A549 (cell line): ENCODE data around the gene GNG2. TPM values are rescaled to one million over a fixed set of nuclear protein-coding genes. Genes with fewer than 3 reads are reported as not detected.

Experiments used
- ATAC-seq, 2 experiments: fragments of 200-7000 bp in 1 of 2; fragments of >200 bp in 1 of 2; cut with Nextera tagmentation in 1 of 2; cut with Tn5 transposase in 1 of 2; 3 replicates each; pipeline versions ENCODE4 v1.8.0 to v1.9.1; 2018 to 2020; ENCODE audit warnings: mild to moderate bottlenecking in 1 of 2, moderate library complexity in 1 of 2
- CTCF ChIA-PET: fragments of 300-600 bp; sonication (Branson Sonifier 250); formaldehyde crosslinking; extraction: SDS; loops from one replicate; lab custom pipeline; 2021; ENCODE audit warnings: antibody characterized with exemption, inconsistent platforms; lab: Yijun Ruan, JAX
- POLR2A ChIA-PET: fragments of 350-600 bp; formaldehyde crosslinking; extraction: SDS; loops from one replicate; lab custom pipeline; 2021; ENCODE audit warnings: antibody characterized with exemption, inconsistent platforms; lab: Yijun Ruan, JAX
- DNase-seq, 2 experiments: peaks; one replicate each; pipeline versions ENCODE4 v3.0.0 to v3.0.0-alpha.2; 2011 to 2016; ENCODE audit warnings: low read depth in 1 of 2, low spot score in 1 of 2
- FAIRE-seq: peaks from 2 replicates; lab custom pipeline; 2011; peaks lifted over from hg19 to GRCh38; lab: Jason Lieb, UNC
- H3K27ac ChIP-seq, 2 experiments: fragments of >200 bp; sonication (Bioruptor Twin); formaldehyde crosslinking; 3 replicates each; pipeline ENCODE4 v1.5.1; 2016 to 2017
- H3K4me1 ChIP-seq: fragments of >200 bp; sonication (Bioruptor Twin); formaldehyde crosslinking; 3 replicates; pipeline ENCODE4 v1.6.1; 2016
- H3K4me2 ChIP-seq: fragments of >200 bp; sonication (Bioruptor Twin); formaldehyde crosslinking; 3 replicates; pipeline ENCODE4 v1.6.1; 2016
- H3K4me3 ChIP-seq: fragments of >200 bp; sonication (Bioruptor Twin); formaldehyde crosslinking; 3 replicates; pipeline ENCODE4 v1.5.1; 2016
- H3K9me3 ChIP-seq: fragments of >200 bp; sonication (Bioruptor Twin); formaldehyde crosslinking; 3 replicates; pipeline ENCODE4 v1.6.1; 2016
- CBX8 ChIP-seq: fragments of 200-600 bp; sonication (generic); IDR thresholded peaks from 2 replicates; pipeline ENCODE4 v1.6.1; 2016
- CHD4 ChIP-seq: fragments of 200-600 bp; sonication (generic); IDR thresholded peaks from 2 replicates; pipeline ENCODE4 v1.6.1; 2016; ENCODE audit warnings: antibody characterized with exemption, mild to moderate bottlenecking, borderline replicate concordance
- GATA3 ChIP-seq: IDR thresholded peaks from 2 replicates; pipeline ENCODE4 v1.6.1; 2012; ENCODE audit warnings: borderline replicate concordance
- HDAC2 ChIP-seq: fragments of 200-600 bp; sonication (generic); IDR thresholded peaks from 2 replicates; pipeline ENCODE4 v1.6.1; 2016
- HEYL ChIP-seq: fragments of 250-450 bp; sonication (Bioruptor Pico); IDR thresholded peaks from 2 replicates; pipeline ENCODE4 v1.8.0; 2021; ENCODE audit warnings: mild to moderate bottlenecking, moderate library complexity
- HOXB5 ChIP-seq: fragments of 250-450 bp; sonication (Bioruptor Pico); IDR thresholded peaks from 2 replicates; pipeline ENCODE4 v1.5.0; 2020; ENCODE audit warnings: mild to moderate bottlenecking, moderate library complexity
- MYC ChIP-seq: IDR thresholded peaks from 2 replicates; pipeline ENCODE4 v1.6.1; 2012; ENCODE audit warnings: mild to moderate bottlenecking, inconsistent platforms, low read length, improper control_type of control experiment, borderline replicate concordance
- RAD21 ChIP-seq, 2 experiments: fragments of >200 bp in 1 of 2; sonication (Bioruptor Twin) in 1 of 2; formaldehyde crosslinking in 1 of 2; IDR thresholded peaks in 1 of 2; conservative IDR thresholded peaks in 1 of 2; 2 replicates in 1 of 2; 3 replicates in 1 of 2; pipeline ENCODE4 v1.6.1; 2012 to 2018; ENCODE audit warnings: inconsistent platforms in 1 of 2
- RFX5 ChIP-seq: fragments of 450-650 bp; IDR thresholded peaks from 2 replicates; pipeline ENCODE4 v1.7.1; 2014; ENCODE audit warnings: antibody characterized with exemption, mild to moderate bottlenecking, moderate library complexity
- TP53 ChIP-seq: fragments of 250-450 bp; sonication (Bioruptor Pico); IDR thresholded peaks from 2 replicates; pipeline ENCODE4 v1.5.0; 2021; ENCODE audit warnings: mild to moderate bottlenecking, moderate library complexity
- ZC3H11A ChIP-seq: fragments of 450-650 bp; IDR thresholded peaks from 2 replicates; pipeline ENCODE4 v1.6.1; 2014; ENCODE audit warnings: antibody characterized with exemption, mild to moderate bottlenecking
- ZFP36 ChIP-seq: fragments of 450-650 bp; IDR thresholded peaks from 2 replicates; pipeline ENCODE4 v1.6.1; 2014; ENCODE audit warnings: borderline replicate concordance; ENCODE audit not compliant: partially characterized antibody
- ZNF302 ChIP-seq: fragments of 250-450 bp; sonication (Bioruptor Pico); IDR thresholded peaks from 2 replicates; pipeline ENCODE4 v1.9.0; 2021; ENCODE audit warnings: inconsistent platforms, mild to moderate bottlenecking, moderate library complexity
- WGBS: methylation state at CpG from one replicate; pipeline ENCODE4 v1.1.6; 2017; ENCODE audit errors: missing lambda C conversion rate; 5-methylcytosine and 5-hydroxymethylcytosine counted together
- polyA plus RNA-seq, 4 experiments: library from polyadenylated mRNA; depleted of rRNA in 3 of 4; stranded (reverse); fragments of >200 nt; fragmentation: RNase III in 1 of 4; extraction: RNeasy Plus Mini Kit Qiagen cat#74134 plus additional on column Dnase treatment in 1 of 4; gene quantifications; 2 replicates in 3 of 4; 3 replicates in 1 of 4; pipeline ENCODE4 v1.2.3, GENCODE V29; 2011 to 2017
- TF ChIP-seq, protein P1 (sequence below): fragments of >200 bp; sonication (Bioruptor Twin); formaldehyde crosslinking; IDR thresholded peaks from 2 replicates; pipeline ENCODE4 v1.6.1; 2016
- TF ChIP-seq, protein P2 (sequence below): fragments of 150-350 bp; IDR thresholded peaks from 2 replicates; pipeline ENCODE4 v1.6.1; 2014; ENCODE audit warnings: low read depth, mild to moderate bottlenecking, low read length
- TF ChIP-seq, protein P3 (sequence below): fragments of >200 bp; sonication (Bioruptor Twin); formaldehyde crosslinking; IDR thresholded peaks from 3 replicates; pipeline ENCODE4 v1.6.1; 2016
- TF ChIP-seq, protein P4 (sequence below): fragments of 250-450 bp; sonication (Bioruptor Pico); IDR thresholded peaks from 2 replicates; pipeline ENCODE4 v1.5.0; 2021; ENCODE audit warnings: mild to moderate bottlenecking, moderate library complexity, borderline replicate concordance
- TF ChIP-seq, protein P5 (sequence below): IDR thresholded peaks from 2 replicates; pipeline ENCODE4 v1.6.1; 2012

Gene GNG2
- polyA plus RNA-seq, 2 of the 4 experiments (the other 2 are of a cell fraction): 2.1 to 3.0 TPM

DNA sequence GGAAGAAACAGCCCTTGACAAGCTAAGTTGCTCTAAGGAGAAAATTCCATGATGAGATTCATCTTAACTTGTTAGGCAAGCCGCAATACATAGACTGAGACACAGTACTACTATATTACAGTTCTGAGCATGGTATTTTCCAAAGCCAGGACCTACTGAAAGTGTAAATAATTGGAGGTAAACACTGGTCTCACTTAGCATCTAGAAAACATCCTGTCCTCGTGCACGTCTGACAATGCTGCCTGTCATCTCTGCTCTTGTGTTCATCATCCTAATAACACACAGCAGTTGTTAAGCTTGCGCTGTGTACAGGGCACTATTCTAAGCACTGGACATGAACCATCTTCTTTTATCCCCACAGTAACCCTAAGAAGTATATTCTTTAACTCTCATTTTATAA lies 64.2 kb downstream of the GNG2 start:
- CTCF ChIA-PET: no interaction called here
- no peak for TF ChIP-seq GATA3
- TF ChIP-seq, protein P1, sequence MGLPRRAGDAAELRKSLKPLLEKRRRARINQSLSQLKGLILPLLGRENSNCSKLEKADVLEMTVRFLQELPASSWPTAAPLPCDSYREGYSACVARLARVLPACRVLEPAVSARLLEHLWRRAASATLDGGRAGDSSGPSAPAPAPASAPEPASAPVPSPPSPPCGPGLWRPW: no peak
- POLR2A ChIA-PET: no interaction called here
- 67% methylated on average over 4 of the region's 4 CpGs for WGBS
- H3K9me3 ChIP-seq: no peaks in the 10 kb centered on the region
- no peaks in the 10 kb centered on the region for H3K4me1 ChIP-seq
- no peak overlapping the region for H3K4me3 ChIP-seq
- ATAC-seq (no peak), FAIRE-seq (no peak), DNase-seq (no peak)
- H3K27ac ChIP-seq: no peak overlapping the region
- no peak overlapping the region for H3K4me2 ChIP-seq

DNA sequence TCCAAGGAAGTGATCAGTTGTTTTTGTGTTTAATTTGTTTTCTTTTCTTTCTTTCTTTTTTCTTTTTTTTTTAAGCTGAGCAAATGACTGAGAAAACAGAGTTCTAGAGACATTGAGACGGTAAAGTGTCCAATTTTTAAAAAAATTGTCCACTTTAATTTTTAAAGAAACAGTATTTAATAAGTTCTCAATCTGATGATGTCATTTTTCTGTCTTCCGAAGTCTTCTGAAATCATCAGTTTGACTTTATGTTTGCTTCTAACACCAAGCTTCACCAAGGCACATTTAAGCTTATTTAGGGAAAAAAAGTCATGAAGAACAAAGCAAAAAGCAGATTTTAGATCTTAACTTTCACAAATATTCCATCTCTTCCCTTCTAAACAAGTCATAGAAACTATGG lies 65.6 kb downstream of the GNG2 start:
- Histone ChIP-seq H3K4me1 (no peaks in the 10 kb centered on the region), H3K4me3 (no peak overlapping the region), H3K4me2 (no peak overlapping the region), H3K27ac (no peak overlapping the region), H3K9me3 (no peaks in the 10 kb centered on the region)
- ATAC-seq (no peak), DNase-seq (no peak), FAIRE-seq (no peak)
- TF ChIP-seq CBX8 (no peak), MYC (no peak), HEYL (no peak), ZC3H11A (no peak), CHD4 (no peak), HDAC2 (no peak), HOXB5 (CRISPR knock-in tag) (no peak), ZFP36 (no peak), RAD21 (conservative IDR thresholded peaks at IDR 0.05 in 1 of 2, IDR thresholded peaks at IDR 0.05 in 1 of 2) (no peak), RFX5 (no peak)
- TF ChIP-seq, protein P2, sequence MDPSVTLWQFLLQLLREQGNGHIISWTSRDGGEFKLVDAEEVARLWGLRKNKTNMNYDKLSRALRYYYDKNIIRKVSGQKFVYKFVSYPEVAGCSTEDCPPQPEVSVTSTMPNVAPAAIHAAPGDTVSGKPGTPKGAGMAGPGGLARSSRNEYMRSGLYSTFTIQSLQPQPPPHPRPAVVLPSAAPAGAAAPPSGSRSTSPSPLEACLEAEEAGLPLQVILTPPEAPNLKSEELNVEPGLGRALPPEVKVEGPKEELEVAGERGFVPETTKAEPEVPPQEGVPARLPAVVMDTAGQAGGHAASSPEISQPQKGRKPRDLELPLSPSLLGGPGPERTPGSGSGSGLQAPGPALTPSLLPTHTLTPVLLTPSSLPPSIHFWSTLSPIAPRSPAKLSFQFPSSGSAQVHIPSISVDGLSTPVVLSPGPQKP: no peak
- TF ChIP-seq, protein P3, sequence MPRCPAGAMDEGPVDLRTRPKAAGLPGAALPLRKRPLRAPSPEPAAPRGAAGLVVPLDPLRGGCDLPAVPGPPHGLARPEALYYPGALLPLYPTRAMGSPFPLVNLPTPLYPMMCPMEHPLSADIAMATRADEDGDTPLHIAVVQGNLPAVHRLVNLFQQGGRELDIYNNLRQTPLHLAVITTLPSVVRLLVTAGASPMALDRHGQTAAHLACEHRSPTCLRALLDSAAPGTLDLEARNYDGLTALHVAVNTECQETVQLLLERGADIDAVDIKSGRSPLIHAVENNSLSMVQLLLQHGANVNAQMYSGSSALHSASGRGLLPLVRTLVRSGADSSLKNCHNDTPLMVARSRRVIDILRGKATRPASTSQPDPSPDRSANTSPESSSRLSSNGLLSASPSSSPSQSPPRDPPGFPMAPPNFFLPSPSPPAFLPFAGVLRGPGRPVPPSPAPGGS: no peak
- TF ChIP-seq, protein P4, sequence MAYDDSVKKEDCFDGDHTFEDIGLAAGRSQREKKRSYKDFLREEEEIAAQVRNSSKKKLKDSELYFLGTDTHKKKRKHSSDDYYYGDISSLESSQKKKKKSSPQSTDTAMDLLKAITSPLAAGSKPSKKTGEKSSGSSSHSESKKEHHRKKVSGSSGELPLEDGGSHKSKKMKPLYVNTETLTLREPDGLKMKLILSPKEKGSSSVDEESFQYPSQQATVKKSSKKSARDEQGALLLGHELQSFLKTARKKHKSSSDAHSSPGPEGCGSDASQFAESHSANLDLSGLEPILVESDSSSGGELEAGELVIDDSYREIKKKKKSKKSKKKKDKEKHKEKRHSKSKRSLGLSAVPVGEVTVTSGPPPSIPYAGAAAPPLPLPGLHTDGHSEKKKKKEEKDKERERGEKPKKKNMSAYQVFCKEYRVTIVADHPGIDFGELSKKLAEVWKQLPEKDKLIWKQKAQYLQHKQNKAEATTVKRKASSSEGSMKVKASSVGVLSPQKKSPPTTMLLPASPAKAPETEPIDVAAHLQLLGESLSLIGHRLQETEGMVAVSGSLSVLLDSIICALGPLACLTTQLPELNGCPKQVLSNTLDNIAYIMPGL (CRISPR knock-in tag): no peak
- TF ChIP-seq, protein P5, sequence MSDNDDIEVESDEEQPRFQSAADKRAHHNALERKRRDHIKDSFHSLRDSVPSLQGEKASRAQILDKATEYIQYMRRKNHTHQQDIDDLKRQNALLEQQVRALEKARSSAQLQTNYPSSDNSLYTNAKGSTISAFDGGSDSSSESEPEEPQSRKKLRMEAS: no peak
- WGBS: 79% methylated on average over 2 of the region's 2 CpGs
- ChIA-PET POLR2A (no interaction called here), CTCF (interaction anchor here (0.7 kb wide), 1 partner anchor 70 kb away, joined by 3 read pairs; no protein-coding TSS in a partner anchor)

DNA sequence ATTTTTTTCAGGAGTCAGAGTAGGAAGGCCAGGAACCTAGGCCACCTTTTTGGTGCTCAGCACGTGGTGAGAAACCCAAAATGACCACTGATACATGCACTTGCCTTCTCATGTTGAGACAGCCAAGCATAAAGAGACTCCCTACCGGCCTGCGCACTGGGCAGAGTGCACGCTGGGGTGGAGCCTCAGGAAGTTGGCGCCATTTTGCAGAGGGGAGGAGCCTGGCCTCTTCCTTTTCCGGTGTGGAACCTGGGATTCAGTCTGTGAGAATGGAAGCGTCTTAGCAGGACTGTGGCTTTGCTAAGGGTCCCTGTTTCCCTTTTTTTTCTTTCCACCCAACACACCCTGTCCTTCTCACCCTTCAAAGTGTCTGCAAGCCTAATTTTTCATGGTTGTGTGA lies 66.0 kb downstream of the GNG2 start:
- DNase-seq (no peak), ATAC-seq (no peak), FAIRE-seq (no peak)
- TF ChIP-seq, protein P1: no peak
- no peak for TF ChIP-seq ZFP36
- no peak for TF ChIP-seq ZNF302
- no peak for TF ChIP-seq HOXB5 (CRISPR knock-in tag)
- TF ChIP-seq TP53 (CRISPR knock-in tag): no peak
- CTCF ChIA-PET: interaction anchor here (0.7 kb wide), 1 partner anchor 69 kb away, joined by 3 read pairs; no protein-coding TSS in a partner anchor
- no peaks in the 10 kb centered on the region for H3K4me1 ChIP-seq
- POLR2A ChIA-PET: no interaction called here
- H3K4me3 ChIP-seq: no peak overlapping the region
- WGBS: 74% methylated on average over 4 of the region's 7 CpGs
- H3K9me3 ChIP-seq: no peaks in the 10 kb centered on the region
- no peak overlapping the region for H3K4me2 ChIP-seq
- H3K27ac ChIP-seq: no peak overlapping the region
